ENCODE data around the gene MAPKBP1. TPM values are rescaled to one million over a fixed set of nuclear protein-coding genes. Genes with fewer than 3 reads are reported as not detected.

The MAPKBP1 gene
- total RNA-seq, 4 donors from 2014 or later = 18.2 to 54.6 (median 42.9) TPM

GRCh38 chr15:41816788-41817187 lies 42.5 kb downstream of the MAPKBP1 start:
- WGBS = 94% methylated on average over 9 of the region's 9 CpGs
- no peak for TF ChIP-seq CTCF (IDR thresholded peaks at IDR 0.05)
- no peak for TF ChIP-seq POLR2A (IDR thresholded peaks at IDR 0.05; ENCODE audit: low read depth)
- no peak for TF ChIP-seq POLR2AphosphoS5 (IDR thresholded peaks at IDR 0.05)
- no peak for TF ChIP-seq EP300 (IDR thresholded peaks at IDR 0.05)
- Histone ChIP-seq H3K27ac (replicated peaks in 1 of 4) (no peak overlapping the region), H3K4me3 (no peak overlapping the region), H3K36me3 (peaks cover 51 to 100% (median 96%) of the 10 kb centered on the region in 4 donors), H3K27me3 (no peaks in the 10 kb centered on the region), H3K4me1 (peaks cover 0 to 2% (median under 1%) of the 10 kb centered on the region in 4 donors), H3K9me3 (no peaks in the 10 kb centered on the region)
- no peak for DNase-seq (ENCODE audit: extremely low spot score)
- intact Hi-C loops (cut with DNase I) = loop anchor here (10.0 kb wide), 2 partner anchors 212 to 262 kb away; partner anchors contain the start of gene TYRO3

- H3K4me3 ChIP-seq = no peak overlapping the region
- H3K9me3 ChIP-seq = no peaks in the 10 kb centered on the region
- WGBS = 79% methylated on average over 7 of the region's 14 CpGs
- no peaks in the 10 kb centered on the region for H3K4me1 ChIP-seq
- intact Hi-C loops (cut with DNase I) = loop anchor here (10.0 kb wide), 2 partner anchors 213 to 263 kb away; partner anchors contain the start of gene TYRO3
- TF ChIP-seq EP300 (IDR thresholded peaks at IDR 0.05) = no peak
- TF ChIP-seq CTCF (IDR thresholded peaks at IDR 0.05) = no peak
- no peak for TF ChIP-seq POLR2AphosphoS5 (IDR thresholded peaks at IDR 0.05)
- TF ChIP-seq POLR2A (IDR thresholded peaks at IDR 0.05; ENCODE audit: low read depth) = no peak
- H3K27ac ChIP-seq (replicated peaks in 1 of 4) = no peak overlapping the region
- no peak for DNase-seq (ENCODE audit: extremely low spot score)
- no peaks in the 10 kb centered on the region for H3K27me3 ChIP-seq
- peaks cover 57 to 100% (median 96%) of the 10 kb centered on the region in 4 donors for H3K36me3 ChIP-seq
Observed at GRCh38 chr15:41817327-41817726, 43.0 kb downstream of the MAPKBP1 start.

GRCh38 chr15:41817781-41818180 lies 43.5 kb downstream of the MAPKBP1 start:
- peaks cover 60 to 100% (median 96%) of the 10 kb centered on the region in 4 donors for H3K36me3 ChIP-seq
- no peak for DNase-seq (ENCODE audit: extremely low spot score)
- no peak overlapping the region for H3K27ac ChIP-seq (replicated peaks in 1 of 4)
- 95% methylated on average over 4 of the region's 6 CpGs for WGBS
- H3K4me3 ChIP-seq = no peak overlapping the region
- H3K27me3 ChIP-seq = no peaks in the 10 kb centered on the region
- no peaks in the 10 kb centered on the region for H3K9me3 ChIP-seq
- H3K4me1 ChIP-seq = no peaks in the 10 kb centered on the region
- TF ChIP-seq EP300 (IDR thresholded peaks at IDR 0.05) (no peak), POLR2AphosphoS5 (IDR thresholded peaks at IDR 0.05) (no peak)
- intact Hi-C loops (cut with DNase I) = loop anchor here (10.0 kb wide), 2 partner anchors 213 to 263 kb away; partner anchors contain the start of gene TYRO3

- TF ChIP-seq EP300 (IDR thresholded peaks at IDR 0.05) (no peak), POLR2A (IDR thresholded peaks at IDR 0.05; ENCODE audit: low read depth) (no peak), POLR2AphosphoS5 (IDR thresholded peaks at IDR 0.05) (no peak), CTCF (IDR thresholded peaks at IDR 0.05) (no peak)
- H3K36me3 ChIP-seq = peaks cover 73 to 100% (median 99%) of the 10 kb centered on the region in 4 donors
- no peaks in the 10 kb centered on the region for H3K27me3 ChIP-seq
- no peak overlapping the region for H3K27ac ChIP-seq (replicated peaks in 1 of 4)
- H3K9me3 ChIP-seq = no peaks in the 10 kb centered on the region
- 83% methylated on average over 9 of the region's 9 CpGs for WGBS
- DNase-seq (ENCODE audit: extremely low spot score) = no peak
- H3K4me1 ChIP-seq = no peaks in the 10 kb centered on the region
- intact Hi-C loops (cut with DNase I) = loop anchor here (10.0 kb wide), 2 partner anchors 215 to 265 kb away; partner anchors contain the start of gene TYRO3
- H3K4me3 ChIP-seq = no peak overlapping the region
Observed at GRCh38 chr15:41819455-41820050, 45.3 kb downstream of the MAPKBP1 start.

DNA sequence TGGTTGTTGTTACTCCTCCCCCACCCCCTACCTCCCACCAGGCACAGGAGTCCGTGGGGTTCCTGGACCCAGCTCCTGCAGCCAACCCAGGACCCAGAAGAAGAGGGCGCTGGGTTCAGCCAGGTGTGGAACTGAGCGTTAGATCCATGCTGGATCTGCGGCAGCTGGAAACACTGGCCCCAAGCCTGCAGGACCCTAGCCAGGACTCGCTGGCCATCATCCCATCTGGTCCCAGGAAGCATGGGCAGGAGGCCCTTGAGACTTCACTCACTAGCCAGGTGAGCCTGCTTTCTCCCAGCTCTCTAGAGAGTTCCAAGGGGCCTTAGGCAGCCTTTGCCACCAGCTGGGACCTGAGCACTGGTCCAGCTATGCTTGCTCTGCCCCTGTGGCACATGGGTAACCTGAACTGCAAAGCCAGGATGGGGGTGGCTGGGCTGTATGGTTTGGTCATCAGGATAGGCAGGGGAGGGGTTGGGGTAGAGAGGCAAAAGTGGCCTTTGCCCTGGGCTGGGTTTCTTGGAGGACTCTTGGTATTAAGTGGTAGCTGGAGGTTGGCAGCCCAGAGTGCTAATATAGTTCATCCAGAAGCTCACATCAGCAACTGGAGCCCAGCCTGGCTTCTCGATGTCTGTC lies 46.6 kb downstream of the MAPKBP1 start:
- no peak for DNase-seq (ENCODE audit: extremely low spot score)
- Histone ChIP-seq H3K4me1 (no peaks in the 10 kb centered on the region), H3K27ac (replicated peaks in 1 of 4) (no peak overlapping the region), H3K36me3 (peaks cover 81 to 100% (median 96%) of the 10 kb centered on the region in 4 donors), H3K9me3 (no peaks in the 10 kb centered on the region), H3K4me3 (no peak overlapping the region), H3K27me3 (no peaks in the 10 kb centered on the region)
- WGBS = 73% methylated on average over 6 of the region's 6 CpGs
- intact Hi-C loops (cut with DNase I) = no loop called here
- no peak for TF ChIP-seq POLR2AphosphoS5 (IDR thresholded peaks at IDR 0.05)
- TF ChIP-seq POLR2A (IDR thresholded peaks at IDR 0.05; ENCODE audit: low read depth) = no peak
- TF ChIP-seq CTCF (IDR thresholded peaks at IDR 0.05) = no peak
- TF ChIP-seq EP300 (IDR thresholded peaks at IDR 0.05) = no peak

Measured in esophagus muscularis mucosa (tissue), 4 donors.